Common myeloid progenitor, CD34-positive (primary cell): ENCODE data around the gene DEPDC5.
"Not testable (repeated sequence)": the region's sequence is repeated elsewhere in the genome, so short reads cannot be mapped to it uniquely, and the experiment has no call there.

Source experiments
- CTCF ChIA-PET: fragments of 350-600 bp; sonication (Branson Sonifier 250); formaldehyde crosslinking; loops from one replicate; lab custom pipeline; 2021; ENCODE audit warnings: antibody characterized with exemption; lab: Charles Lee
- POLR2A ChIA-PET: fragments of 350-600 bp; sonication (Branson Sonifier 250); formaldehyde crosslinking; loops from one replicate; lab custom pipeline; 2021; ENCODE audit warnings: antibody characterized with exemption; lab: Charles Lee
- DNase-seq, 3 donors: peaks; one replicate each; pipeline versions ENCODE4 v3.0.0 to v3.0.0-alpha.2; 2013
- H3K27ac ChIP-seq, 2 experiments: 1 replicate in 1 of 2; 2 replicates in 1 of 2; pipeline ENCODE4 v1.7.0; 2013; ENCODE audit warnings: inconsistent platforms in 2 of 2, low read length in 2 of 2, mild to moderate bottlenecking in 2 of 2, low read depth in 1 of 2, moderate library complexity in 1 of 2; ENCODE audit not compliant: severe bottlenecking in 2 of 2, insufficient read depth in 1 of 2, poor library complexity in 1 of 2
- H3K27me3 ChIP-seq, 5 experiments: replicated peaks in 2 of 5; 1 replicate in 3 of 5; 2 replicates in 2 of 5; pipeline versions ENCODE4 v1.6.1 to v1.7.0; 2013; ENCODE audit warnings: low read length in 4 of 5, mild to moderate bottlenecking in 2 of 5, moderate library complexity in 2 of 5, inconsistent platforms in 1 of 5; ENCODE audit not compliant: insufficient read depth in 5 of 5, control insufficient read depth in 4 of 5
- H3K36me3 ChIP-seq, 4 experiments: 1 replicate in 2 of 4; 2 replicates in 2 of 4; pipeline versions ENCODE4 v1.6.1 to v1.7.0; 2013; ENCODE audit warnings: low read length in 3 of 4, control low read depth in 1 of 4, mild to moderate bottlenecking in 1 of 4; ENCODE audit not compliant: control insufficient read depth in 4 of 4, insufficient read depth in 4 of 4
- H3K4me1 ChIP-seq, 4 experiments: 1 replicate in 3 of 4; 2 replicates in 1 of 4; pipeline versions ENCODE4 v1.6.1 to v1.7.1; 2013; ENCODE audit warnings: low read length in 3 of 4, mild to moderate bottlenecking in 3 of 4, control low read depth in 1 of 4, inconsistent platforms in 1 of 4, moderate library complexity in 1 of 4; ENCODE audit not compliant: control insufficient read depth in 4 of 4, insufficient read depth in 4 of 4; ENCODE audit errors: control extremely low read depth in 1 of 4
- H3K4me3 ChIP-seq, 7 experiments: 1 replicate in 4 of 7; 2 replicates in 3 of 7; pipeline versions ENCODE4 v1.5.1 to v1.7.0; 2013; ENCODE audit warnings: mild to moderate bottlenecking in 7 of 7, low read length in 6 of 7, moderate library complexity in 6 of 7, inconsistent platforms in 2 of 7, low read depth in 2 of 7, control low read depth in 1 of 7; ENCODE audit not compliant: insufficient read depth in 4 of 7, control insufficient read depth in 1 of 7; ENCODE audit errors: extremely low read depth in 1 of 7
- H3K9me3 ChIP-seq, 5 experiments: 1 replicate in 4 of 5; 2 replicates in 1 of 5; pipeline versions ENCODE4 v1.6.1 to v1.7.1; 2013; ENCODE audit warnings: low read length in 4 of 5, mild to moderate bottlenecking in 2 of 5, inconsistent platforms in 1 of 5, low read depth in 1 of 5, moderate library complexity in 1 of 5; ENCODE audit not compliant: control insufficient read depth in 4 of 5, insufficient read depth in 2 of 5; ENCODE audit errors: control extremely low read depth in 1 of 5
- WGBS: methylation state at CpG from one replicate; pipeline ENCODE4 v1.1.5; 2013; ENCODE audit not compliant: insufficient coverage; 5-methylcytosine and 5-hydroxymethylcytosine counted together

DEPDC5 gene

GRCh38 chr22:31812977-31813605 is 59.3 kb downstream of the DEPDC5 start:
- POLR2A ChIA-PET: no interaction called here
- Histone ChIP-seq H3K27me3 (no peaks in the 10 kb centered on the region), H3K36me3 (peaks cover 15 to 65% (median 38%) of the 10 kb centered on the region in 4 experiments), H3K4me3 (no peak overlapping the region), H3K27ac (no peak overlapping the region), H3K9me3 (no peaks in the 10 kb centered on the region), H3K4me1 (no peaks in the 10 kb centered on the region)
- CTCF ChIA-PET: interaction anchor here (0.5 to 1.0 kb wide), 2 partner anchors 10 to 64 kb away, joined by 4 to 6 read pairs; no protein-coding TSS in a partner anchor
- DNase-seq: no peak
- WGBS: 95% methylated on average over 3 of the region's 6 CpGs

GRCh38 chr22:31813898-31814297 is 60.1 kb downstream of the DEPDC5 start:
- peaks cover 20 to 73% (median 44%) of the 10 kb centered on the region in 4 experiments for H3K36me3 ChIP-seq
- 100% methylated on average over 4 of the region's 7 CpGs for WGBS
- H3K4me1 ChIP-seq, H3K27ac ChIP-seq, DNase-seq, H3K9me3 ChIP-seq, H3K4me3 ChIP-seq, H3K27me3 ChIP-seq, POLR2A ChIA-PET: not testable (repeated sequence)
- CTCF ChIA-PET: interaction anchor here (0.5 to 1.0 kb wide), 2 partner anchors 63 to 132 kb away, joined by 3 to 6 read pairs; no protein-coding TSS in a partner anchor

DNA sequence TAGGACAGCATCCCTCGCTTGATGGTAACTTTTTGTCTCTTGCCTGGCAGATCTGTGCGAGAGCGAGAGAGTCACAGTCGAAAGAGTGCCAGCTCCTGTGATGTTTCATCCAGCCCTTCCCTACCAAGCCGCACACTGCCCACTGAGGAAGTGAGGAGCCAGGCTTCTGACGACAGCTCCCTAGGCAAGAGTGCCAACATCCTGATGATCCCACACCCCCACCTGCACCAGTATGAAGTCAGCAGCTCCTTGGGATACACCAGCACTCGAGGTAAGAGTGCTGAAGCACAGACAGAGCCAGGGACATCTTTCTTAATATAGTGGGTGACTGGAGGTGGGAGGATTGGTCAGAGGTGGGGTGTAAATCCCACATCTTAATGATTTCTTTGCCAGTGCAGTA is 61.1 kb downstream of the DEPDC5 start:
- no peak for DNase-seq
- CTCF ChIA-PET: interaction anchor here (1.0 kb wide), 2 partner anchors 10 to 131 kb away, joined by 3 read pairs; no protein-coding TSS in a partner anchor
- Histone ChIP-seq H3K27me3 (no peaks in the 10 kb centered on the region), H3K4me3 (no peak overlapping the region), H3K9me3 (no peaks in the 10 kb centered on the region), H3K27ac (no peak overlapping the region), H3K4me1 (no peaks in the 10 kb centered on the region), H3K36me3 (peaks cover 20 to 78% (median 45%) of the 10 kb centered on the region in 4 experiments)
- POLR2A ChIA-PET: no interaction called here
- 98% methylated on average over 6 of the region's 7 CpGs for WGBS

GRCh38 chr22:31815383-31815814 is 61.6 kb downstream of the DEPDC5 start:
- H3K4me3 ChIP-seq, POLR2A ChIA-PET, DNase-seq, H3K4me1 ChIP-seq, H3K27me3 ChIP-seq, H3K27ac ChIP-seq, H3K9me3 ChIP-seq: not testable (repeated sequence)
- no CpG with 5 or more reads among the region's 4 CpGs for WGBS
- CTCF ChIA-PET: interaction anchor here (1.0 kb wide), 1 partner anchor 10 kb away, joined by 3 read pairs; no protein-coding TSS in a partner anchor
- peaks cover 20 to 77% (median 45%) of the 10 kb centered on the region in 4 experiments for H3K36me3 ChIP-seq

DNA sequence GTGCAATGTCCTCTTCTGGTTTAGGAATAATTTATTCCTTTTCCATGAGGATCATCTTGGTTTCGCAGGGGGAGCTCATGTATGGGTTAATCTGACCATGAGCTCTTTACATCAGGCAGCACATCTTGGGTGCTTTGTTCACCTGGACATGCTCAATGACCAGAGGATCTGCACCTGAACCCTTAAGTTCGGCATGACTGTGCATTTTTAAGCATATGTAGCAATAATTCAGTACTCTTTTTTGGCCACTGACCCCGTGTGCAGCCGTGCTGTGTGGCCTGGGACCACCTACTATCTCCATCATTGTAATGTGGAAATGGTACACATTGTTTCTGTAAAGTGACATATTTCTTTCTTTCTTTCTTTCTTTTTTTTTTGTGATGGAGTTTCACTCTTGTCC is 62.9 kb downstream of the DEPDC5 start:
- peaks cover 22 to 79% (median 48%) of the 10 kb centered on the region in 4 experiments for H3K36me3 ChIP-seq
- no peaks in the 10 kb centered on the region for H3K9me3 ChIP-seq
- CTCF ChIA-PET: no interaction called here
- H3K4me3 ChIP-seq: no peak overlapping the region
- no peak overlapping the region for H3K27ac ChIP-seq
- POLR2A ChIA-PET: no interaction called here
- WGBS: 89% methylated on average over 1 of the region's 4 CpGs
- no peaks in the 10 kb centered on the region for H3K4me1 ChIP-seq
- DNase-seq: no peak
- no peaks in the 10 kb centered on the region for H3K27me3 ChIP-seq

DNA sequence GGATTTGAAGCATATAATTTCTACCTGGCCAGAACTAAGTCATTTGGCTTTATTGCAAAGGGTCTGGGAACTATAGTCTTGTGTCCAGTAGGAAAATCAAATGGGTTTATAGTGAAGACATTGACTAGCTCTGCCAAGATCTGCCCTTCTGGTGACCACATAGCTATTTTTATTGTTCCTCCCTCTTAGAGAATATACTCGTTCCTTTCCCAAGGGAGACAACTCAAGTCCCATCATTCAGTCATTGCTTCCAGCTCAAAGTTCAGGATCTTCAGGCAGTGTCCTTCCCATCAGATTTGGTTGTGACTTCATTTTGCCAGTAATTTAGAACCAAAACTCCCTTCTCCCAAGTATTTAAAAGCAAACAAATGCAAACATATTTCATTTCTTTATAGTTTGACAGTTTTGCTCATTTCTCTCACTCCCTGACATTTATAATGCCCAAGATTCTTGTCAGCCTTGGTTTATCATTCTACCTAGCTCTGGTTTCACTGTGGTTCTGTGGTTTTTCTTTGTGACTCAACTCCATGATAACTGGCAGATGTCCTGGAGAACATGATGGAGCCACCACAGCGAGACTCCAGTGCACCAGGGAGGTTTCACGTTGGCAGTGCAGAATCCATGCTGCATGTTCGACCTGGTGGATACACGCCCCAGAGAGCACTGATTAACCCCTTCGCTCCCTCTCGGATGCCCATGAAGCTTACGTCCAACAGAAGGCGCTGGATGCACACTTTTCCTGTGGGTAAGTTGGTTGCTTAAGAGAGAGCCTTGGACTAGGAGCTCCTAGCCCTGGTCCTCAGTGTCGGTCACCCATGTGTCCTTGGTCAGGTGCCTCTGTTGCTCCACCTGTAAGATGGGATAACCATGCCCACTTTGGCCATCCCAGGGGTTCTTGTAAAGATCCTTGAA is 64.9 kb downstream of the DEPDC5 start:
- CTCF ChIA-PET: interaction anchor here (0.6 kb wide), 1 partner anchor 517 kb away, joined by 3 read pairs; no protein-coding TSS in a partner anchor
- POLR2A ChIA-PET: interaction anchor here (0.6 kb wide), 1 partner anchor 77 kb away, joined by 3 read pairs; no protein-coding TSS in a partner anchor
- WGBS: 96% methylated on average over 10 of the region's 10 CpGs
- Histone ChIP-seq H3K4me1 (no peaks in the 10 kb centered on the region), H3K9me3 (no peaks in the 10 kb centered on the region), H3K4me3 (no peak overlapping the region), H3K27me3 (no peaks in the 10 kb centered on the region), H3K27ac (no peak overlapping the region), H3K36me3 (peaks cover 32 to 85% (median 57%) of the 10 kb centered on the region in 4 experiments)
- DNase-seq: peak in 2 of 3 donors; percentile 4
